Muscle of leg (tissue), 11 donors: ENCODE measurements around the gene ZNF273. TPM values are rescaled to one million over a fixed set of nuclear protein-coding genes. Genes with fewer than 3 reads are reported as not detected.

ENCODE experiments used
- DNase-seq: peaks from one replicate; pipeline ENCODE4 v3.0.0; 2013
- H3K27ac ChIP-seq: one replicate; pipeline ENCODE4 v1.5.1; 2013; ENCODE audit warnings: mild to moderate bottlenecking, low read length, control low read depth
- H3K27me3 ChIP-seq: one replicate; pipeline ENCODE4 v1.6.1; 2013; ENCODE audit warnings: low read length; ENCODE audit not compliant: control insufficient read depth, insufficient read depth
- H3K36me3 ChIP-seq: one replicate; pipeline ENCODE4 v1.6.1; 2013; ENCODE audit warnings: low read length; ENCODE audit not compliant: control insufficient read depth, insufficient read depth
- H3K4me1 ChIP-seq: one replicate; pipeline ENCODE4 v1.6.1; 2013; ENCODE audit warnings: low read length; ENCODE audit not compliant: control insufficient read depth, insufficient read depth
- H3K4me3 ChIP-seq: one replicate; pipeline ENCODE4 v1.5.1; 2013; ENCODE audit warnings: low read length, control low read depth
- H3K9me3 ChIP-seq: replicated peaks from 2 replicates; pipeline ENCODE4 v1.6.1; 2013; ENCODE audit warnings: low read depth, low read length; ENCODE audit not compliant: control insufficient read depth
- WGBS: methylation state at CpG from one replicate; pipeline ENCODE4 v1.1.5; 2013; ENCODE audit warnings: missing lambda C conversion rate; ENCODE audit not compliant: insufficient coverage; 5-methylcytosine and 5-hydroxymethylcytosine counted together
- polyA plus RNA-seq, 8 donors: library from polyadenylated mRNA; unstranded; fragments of 120-200 nt; gene quantifications; one replicate each; pipeline versions ENCODE4 v1.2.1 to v1.2.3, GENCODE V29; 2013; ENCODE audit warnings: inconsistent platforms in 1 of 8, low replicate concordance in 1 of 8; ENCODE audit not compliant: insufficient read length in 8 of 8, insufficient read depth in 1 of 8
- total RNA-seq: library from RNA; stranded (reverse); fragments of 120-200 nt; gene quantifications from one replicate; pipeline ENCODE4 v1.2.4, GENCODE V29; 2013

Gene ZNF273
- total and polyA plus RNA-seq, 9 donors: 4.6 to 6.4 (median 5.2) TPM

- peak; percentile 68 for DNase-seq
- H3K4me3 ChIP-seq: peak overlapping the region; percentile 32
- peaks cover 2% of the 10 kb centered on the region for H3K4me1 ChIP-seq
- H3K27ac ChIP-seq: no peak overlapping the region
- H3K27me3 ChIP-seq: peaks cover 32% of the 10 kb centered on the region
- peaks cover 21% of the 10 kb centered on the region for H3K9me3 ChIP-seq
- H3K36me3 ChIP-seq: no peaks in the 10 kb centered on the region
- 9% methylated on average over 48 of the region's 55 CpGs for WGBS
Observed at GRCh38 chr7:64882341-64883112, 20.5 kb upstream of the ZNF273 start.

GRCh38 chr7:64883113-64883905, 19.8 kb upstream of the ZNF273 start:
- WGBS: 54% methylated on average over 20 of the region's 38 CpGs
- peaks cover 39% of the 10 kb centered on the region for H3K27me3 ChIP-seq
- H3K36me3 ChIP-seq: no peaks in the 10 kb centered on the region
- H3K27ac ChIP-seq: no peak overlapping the region
- no peak for DNase-seq
- peaks cover 18% of the 10 kb centered on the region for H3K9me3 ChIP-seq
- H3K4me1 ChIP-seq: peaks cover 3% of the 10 kb centered on the region
- peak overlapping the region; percentile 32 for H3K4me3 ChIP-seq

- no peaks in the 10 kb centered on the region for H3K36me3 ChIP-seq
- peaks cover 49% of the 10 kb centered on the region for H3K27me3 ChIP-seq
- H3K27ac ChIP-seq: no peak overlapping the region
- DNase-seq: no peak
- no peak overlapping the region for H3K4me3 ChIP-seq
- WGBS: 90% methylated on average over 17 of the region's 22 CpGs
- peaks cover 15% of the 10 kb centered on the region for H3K9me3 ChIP-seq
- H3K4me1 ChIP-seq: peaks cover 13% of the 10 kb centered on the region
Observed at GRCh38 chr7:64884085-64884912, 18.8 kb upstream of the ZNF273 start.

GRCh38 chr7:64884913-64885370, 18.1 kb upstream of the ZNF273 start:
- DNase-seq: no peak
- peaks cover 15% of the 10 kb centered on the region for H3K4me1 ChIP-seq
- peaks cover 56% of the 10 kb centered on the region for H3K27me3 ChIP-seq
- no peak overlapping the region for H3K4me3 ChIP-seq
- H3K9me3 ChIP-seq: peaks cover 11% of the 10 kb centered on the region
- H3K36me3 ChIP-seq: no peaks in the 10 kb centered on the region
- WGBS: 84% methylated on average over 19 of the region's 19 CpGs
- H3K27ac ChIP-seq: no peak overlapping the region

- H3K4me1 ChIP-seq: peaks cover 15% of the 10 kb centered on the region
- no peak overlapping the region for H3K4me3 ChIP-seq
- WGBS: 87% methylated on average over 4 of the region's 5 CpGs
- H3K36me3 ChIP-seq: no peaks in the 10 kb centered on the region
- no peak for DNase-seq
- H3K27me3 ChIP-seq: peaks cover 63% of the 10 kb centered on the region
- peaks cover 4% of the 10 kb centered on the region for H3K9me3 ChIP-seq
- no peak overlapping the region for H3K27ac ChIP-seq
Observed at GRCh38 chr7:64885520-64886240, 17.4 kb upstream of the ZNF273 start.

- no peak for DNase-seq
- Histone ChIP-seq H3K27ac (no peak overlapping the region), H3K4me1 (peaks cover 15% of the 10 kb centered on the region), H3K36me3 (no peaks in the 10 kb centered on the region), H3K27me3 (peaks cover 73% of the 10 kb centered on the region), H3K4me3 (no peak overlapping the region), H3K9me3 (no peaks in the 10 kb centered on the region)
- 33% methylated on average over 1 of the region's 4 CpGs for WGBS
Observed at GRCh38 chr7:64886956-64887545, 16.0 kb upstream of the ZNF273 start.

GRCh38 chr7:64887756-64888508, 15.1 kb upstream of the ZNF273 start:
- H3K27me3 ChIP-seq: peaks cover 69% of the 10 kb centered on the region
- DNase-seq: no peak
- H3K36me3 ChIP-seq: no peaks in the 10 kb centered on the region
- H3K4me1 ChIP-seq: peaks cover 15% of the 10 kb centered on the region
- no peak overlapping the region for H3K27ac ChIP-seq
- no peak overlapping the region for H3K4me3 ChIP-seq
- H3K9me3 ChIP-seq: no peaks in the 10 kb centered on the region
- 23% methylated on average over 6 of the region's 13 CpGs for WGBS

- under 1% methylated on average over 17 of the region's 17 CpGs for whole genome bisulfite sequencing
- H3K27me3 ChIP-seq: peaks cover 63% of the 10 kb centered on the region
- H3K4me1 ChIP-seq: peaks cover 15% of the 10 kb centered on the region
- no peaks in the 10 kb centered on the region for H3K9me3 ChIP-seq
- DNase-seq: no peak
- H3K36me3 ChIP-seq: no peaks in the 10 kb centered on the region
- H3K4me3 ChIP-seq: peak overlapping the region; percentile 31
- H3K27ac ChIP-seq: no peak overlapping the region
Observed at GRCh38 chr7:64888561-64888900, 14.5 kb upstream of the ZNF273 start.
